Endothelial cell of umbilical vein (primary cell): ENCODE data around the gene CCR7. TPM values are rescaled to one million over a fixed set of nuclear protein-coding genes. Genes with fewer than 3 reads are reported as not detected.

Source experiments
- BruUV-seq: library from RNA; stranded (reverse); fragments of 400-500 nt; replicated peaks from 2 replicates; lab custom pipeline; 2021; lab: Mats Ljungman, UMichigan
- CTCF ChIA-PET: fragments of 300-600, 350-600 bp; sonication (Branson Sonifier 250); formaldehyde crosslinking; loops from one replicate; lab custom pipeline; 2021; ENCODE audit warnings: antibody characterized with exemption, inconsistent platforms; lab: Charles Lee
- POLR2A ChIA-PET: fragments of 300-600, 350-600 bp; sonication (Branson Sonifier 250); formaldehyde crosslinking; loops from one replicate; lab custom pipeline; 2021; ENCODE audit warnings: antibody characterized with exemption, inconsistent platforms; lab: Charles Lee
- DNase-seq: peaks from one replicate; pipeline ENCODE4 v3.0.0-alpha.2; 2011; ENCODE audit warnings: low read depth, low spot score
- FAIRE-seq: peaks from 2 replicates; lab custom pipeline; 2011; peaks lifted over from hg19 to GRCh38; lab: Jason Lieb, UNC
- H2AFZ ChIP-seq: 2 replicates; pipeline ENCODE4 v1.6.0; 2012; ENCODE audit warnings: low read depth, low read length, control low read depth, inconsistent platforms
- H3K27ac ChIP-seq: 2 replicates; pipeline ENCODE4 v1.5.1; 2011; ENCODE audit warnings: low read depth, mild to moderate bottlenecking, control low read depth, low read length, moderate library complexity; ENCODE audit not compliant: insufficient read depth
- H3K27me3 ChIP-seq, 2 experiments: 2 replicates each; pipeline versions ENCODE4 v1.6.0 to v1.6.1; 2011; ENCODE audit warnings: low read length in 2 of 2, mixed read lengths in 1 of 2; ENCODE audit not compliant: control insufficient read depth in 2 of 2, insufficient read depth in 2 of 2
- H3K36me3 ChIP-seq, 2 experiments: 2 replicates in 1 of 2; 3 replicates in 1 of 2; pipeline ENCODE4 v1.5.1; 2011; ENCODE audit warnings: low read length in 2 of 2, mild to moderate bottlenecking in 1 of 2, moderate library complexity in 1 of 2; ENCODE audit not compliant: control insufficient read depth in 2 of 2, insufficient read depth in 2 of 2; ENCODE audit errors: extremely low read depth in 1 of 2
- H3K4me1 ChIP-seq: 3 replicates; pipeline ENCODE4 v1.5.1; 2011; ENCODE audit warnings: mild to moderate bottlenecking, low read length; ENCODE audit not compliant: control insufficient read depth, insufficient read depth; ENCODE audit errors: extremely low read depth
- H3K4me2 ChIP-seq: 2 replicates; pipeline ENCODE4 v1.6.1; 2011; ENCODE audit warnings: low read length, control low read depth, mixed read lengths; ENCODE audit not compliant: insufficient read depth
- H3K4me3 ChIP-seq, 3 experiments: fragments of 200-600 bp in 1 of 3; sonication (generic), shearing (Covaris generic) in 1 of 3; replicated peaks in 1 of 3; 2 replicates each; pipeline ENCODE4 v1.5.1; 2011 to 2016; ENCODE audit warnings: control low read depth in 3 of 3, low read length in 3 of 3, mild to moderate bottlenecking in 2 of 3, inconsistent platforms in 1 of 3, low read depth in 1 of 3, moderate library complexity in 1 of 3; ENCODE audit not compliant: insufficient read depth in 1 of 3
- H3K79me2 ChIP-seq: 2 replicates; pipeline ENCODE4 v1.6.0; 2012; ENCODE audit warnings: low read length, inconsistent platforms; ENCODE audit not compliant: control insufficient read depth, insufficient read depth
- H3K9ac ChIP-seq: replicated peaks from 2 replicates; pipeline ENCODE3; 2011; ENCODE audit warnings: low read length, control low read depth; ENCODE audit not compliant: insufficient read depth; ENCODE audit errors: extremely low read depth
- H3K9me1 ChIP-seq: replicated peaks from 3 replicates; pipeline ENCODE4 v1.6.0; 2011; ENCODE audit warnings: mild to moderate bottlenecking, low read length; ENCODE audit not compliant: control insufficient read depth, insufficient read depth; ENCODE audit errors: extremely low read depth
- H3K9me3 ChIP-seq: replicated peaks from 2 replicates; pipeline ENCODE4 v1.5.1; 2012; ENCODE audit warnings: low read length, inconsistent platforms; ENCODE audit not compliant: control insufficient read depth, insufficient read depth
- H4K20me1 ChIP-seq: replicated peaks from 2 replicates; pipeline ENCODE3; 2011; ENCODE audit warnings: mild to moderate bottlenecking, low read length; ENCODE audit not compliant: control insufficient read depth, insufficient read depth; ENCODE audit errors: extremely low read depth
- FOS ChIP-seq: IDR thresholded peaks from 2 replicates; pipeline ENCODE4 v1.6.1; 2011; ENCODE audit warnings: mild to moderate bottlenecking, low read length, moderate library complexity, borderline replicate concordance; ENCODE audit not compliant: insufficient read depth
- GATA2 ChIP-seq: IDR thresholded peaks from 2 replicates; pipeline ENCODE4 v1.7.0; 2011; ENCODE audit warnings: low read depth, mild to moderate bottlenecking, moderate library complexity, mixed read lengths, low read length; ENCODE audit not compliant: insufficient read length, insufficient read depth
- JUN ChIP-seq: IDR thresholded peaks from 2 replicates; pipeline ENCODE4 v1.6.1; 2011; ENCODE audit warnings: borderline replicate concordance, low read depth; ENCODE audit not compliant: insufficient read length, insufficient read depth
- MYC ChIP-seq: IDR thresholded peaks from one replicate; pipeline ENCODE4 v1.6.1; 2011; ENCODE audit warnings: mild to moderate bottlenecking, low read depth, low read length
- POLR2A ChIP-seq: IDR thresholded peaks from 2 replicates; pipeline ENCODE4 v1.6.1; 2012; ENCODE audit warnings: low read depth, mild to moderate bottlenecking, control low read depth, low read length
- POLR2AphosphoS5 ChIP-seq: IDR thresholded peaks from 2 replicates; pipeline ENCODE4 v1.6.1; 2012; ENCODE audit warnings: low read depth, mild to moderate bottlenecking, control low read depth, low read length, moderate library complexity; ENCODE audit not compliant: insufficient read depth
- dilution Hi-C: fragments of 300-500 bp; cut with MboI; formaldehyde crosslinking; loops from one replicate; pipeline ENCODE4 v1.15.0; 2019; ENCODE audit warnings: low sequenced_read_pairs; ENCODE audit not compliant: extremely low pct_ligation_motif_present
- intact Hi-C: fragments of 100-400 bp; cut with micrococcal nuclease; formaldehyde crosslinking; loops from one replicate; pipeline ENCODE4 v1.10.0; 2022
- polyA plus RNA-seq, 4 experiments: library from polyadenylated mRNA; depleted of rRNA in 3 of 4; stranded (reverse) in 3 of 4; unstranded in 1 of 4; fragments of >200 nt; gene quantifications; 2 replicates each; pipeline versions ENCODE4 v1.2.1 to v1.2.3, GENCODE V29; 2011 to 2012; ENCODE audit warnings: missing spikeins in 1 of 4
- total RNA-seq: library from RNA; stranded (reverse); gene quantifications from 2 replicates; pipeline ENCODE4 v1.2.3, GENCODE V29; 2021
- TF ChIP-seq, protein P1 (sequence below): IDR thresholded peaks from 2 replicates; pipeline ENCODE4 v1.6.1; 2011; ENCODE audit not compliant: insufficient read depth, insufficient read length
- TF ChIP-seq, protein P2 (sequence below), 2 donors: IDR thresholded peaks; 1 replicate in 1 of 2; 2 replicates in 1 of 2; pipeline ENCODE4 v1.5.1; 2011; ENCODE audit warnings: low read length in 2 of 2, mild to moderate bottlenecking in 2 of 2, moderate library complexity in 2 of 2, control low read depth in 1 of 2, inconsistent platforms in 1 of 2, low read depth in 1 of 2; ENCODE audit not compliant: insufficient read depth in 1 of 2; ENCODE audit errors: extremely low read depth in 1 of 2

The CCR7 gene
- total and polyA plus RNA-seq, 2 donors (not counting 3 experiments of a cell fraction or from before 2014, with no cell fraction given): 0.18 TPM; not detected in 1

DNA sequence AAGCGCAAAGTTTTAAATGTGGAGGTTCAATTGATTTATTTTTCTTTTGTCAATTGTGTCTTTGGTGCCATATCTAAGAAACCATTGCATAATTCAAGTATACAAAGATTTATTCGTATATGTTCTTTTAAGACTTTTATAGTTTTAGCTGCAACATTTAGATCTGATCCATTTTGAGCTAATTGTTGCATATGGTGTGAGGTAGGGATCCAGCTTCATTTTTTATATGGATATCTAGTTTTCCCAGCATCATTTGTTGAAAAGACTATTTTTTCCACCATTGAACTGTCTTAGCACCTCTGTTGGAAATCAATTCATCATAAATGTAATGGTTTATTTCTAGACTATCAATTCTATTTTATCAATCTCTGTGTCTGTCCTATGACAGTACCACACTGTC is 2.1 kb upstream of the CCR7 start:
- ChIA-PET CTCF (interaction anchor here (0.9 kb wide), 1 partner anchor 91 kb away, joined by 4 read pairs; no protein-coding TSS in a partner anchor), POLR2A (no interaction called here)
- peaks cover 25 to 44% of the 10 kb centered on the region in 2 experiments for H3K27me3 ChIP-seq
- H3K36me3 ChIP-seq: no peaks in the 10 kb centered on the region
- no peaks in the 10 kb centered on the region for H3K9me1 ChIP-seq
- BruUV-seq: no TSS peak
- TF ChIP-seq FOS (no peak), MYC (no peak), POLR2A (no peak), POLR2AphosphoS5 (no peak), JUN (no peak), GATA2 (no peak)
- TF ChIP-seq, protein P1, sequence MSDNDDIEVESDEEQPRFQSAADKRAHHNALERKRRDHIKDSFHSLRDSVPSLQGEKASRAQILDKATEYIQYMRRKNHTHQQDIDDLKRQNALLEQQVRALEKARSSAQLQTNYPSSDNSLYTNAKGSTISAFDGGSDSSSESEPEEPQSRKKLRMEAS: no peak
- TF ChIP-seq, protein P2, sequence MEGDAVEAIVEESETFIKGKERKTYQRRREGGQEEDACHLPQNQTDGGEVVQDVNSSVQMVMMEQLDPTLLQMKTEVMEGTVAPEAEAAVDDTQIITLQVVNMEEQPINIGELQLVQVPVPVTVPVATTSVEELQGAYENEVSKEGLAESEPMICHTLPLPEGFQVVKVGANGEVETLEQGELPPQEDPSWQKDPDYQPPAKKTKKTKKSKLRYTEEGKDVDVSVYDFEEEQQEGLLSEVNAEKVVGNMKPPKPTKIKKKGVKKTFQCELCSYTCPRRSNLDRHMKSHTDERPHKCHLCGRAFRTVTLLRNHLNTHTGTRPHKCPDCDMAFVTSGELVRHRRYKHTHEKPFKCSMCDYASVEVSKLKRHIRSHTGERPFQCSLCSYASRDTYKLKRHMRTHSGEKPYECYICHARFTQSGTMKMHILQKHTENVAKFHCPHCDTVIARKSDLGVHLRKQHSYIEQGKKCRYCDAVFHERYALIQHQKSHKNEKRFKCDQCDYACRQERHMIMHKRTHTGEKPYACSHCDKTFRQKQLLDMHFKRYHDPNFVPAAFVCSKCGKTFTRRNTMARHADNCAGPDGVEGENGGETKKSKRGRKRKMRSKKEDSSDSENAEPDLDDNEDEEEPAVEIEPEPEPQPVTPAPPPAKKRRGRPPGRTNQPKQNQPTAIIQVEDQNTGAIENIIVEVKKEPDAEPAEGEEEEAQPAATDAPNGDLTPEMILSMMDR (IDR thresholded peaks at IDR 0.05; ENCODE audit: extremely low read depth in 1 of 2, insufficient read depth in 1 of 2, low read depth in 1 of 2, low read length in 2 of 2): no peak
- H2AFZ ChIP-seq: no peak overlapping the region
- H3K27ac ChIP-seq: no peak overlapping the region
- no peak overlapping the region for H3K4me3 ChIP-seq
- no peaks in the 10 kb centered on the region for H3K79me2 ChIP-seq
- no peaks in the 10 kb centered on the region for H3K4me1 ChIP-seq
- dilution Hi-C loops (no loop called here), intact Hi-C loops (no loop called here)
- H3K4me2 ChIP-seq: no peak overlapping the region
- DNase-seq (no peak), FAIRE-seq (no peak)
- no peaks in the 10 kb centered on the region for H4K20me1 ChIP-seq
- H3K9me3 ChIP-seq: no peaks in the 10 kb centered on the region
- H3K9ac ChIP-seq: no peak overlapping the region
